Fibroblast of gingiva (primary cell): ENCODE results near the gene SCGB2B2.
A peak's percentile ranks its signal among the peaks of the same experiment; 100 is the strongest.
"Not testable (repeated sequence)": the region's sequence is repeated elsewhere in the genome, so short reads cannot be mapped to it uniquely, and the experiment has no call there.

Source experiments
- DNase-seq: peaks from one replicate; pipeline ENCODE4 v3.0.0-alpha.2; 2011; ENCODE audit warnings: low read depth

SCGB2B2 gene

DNA sequence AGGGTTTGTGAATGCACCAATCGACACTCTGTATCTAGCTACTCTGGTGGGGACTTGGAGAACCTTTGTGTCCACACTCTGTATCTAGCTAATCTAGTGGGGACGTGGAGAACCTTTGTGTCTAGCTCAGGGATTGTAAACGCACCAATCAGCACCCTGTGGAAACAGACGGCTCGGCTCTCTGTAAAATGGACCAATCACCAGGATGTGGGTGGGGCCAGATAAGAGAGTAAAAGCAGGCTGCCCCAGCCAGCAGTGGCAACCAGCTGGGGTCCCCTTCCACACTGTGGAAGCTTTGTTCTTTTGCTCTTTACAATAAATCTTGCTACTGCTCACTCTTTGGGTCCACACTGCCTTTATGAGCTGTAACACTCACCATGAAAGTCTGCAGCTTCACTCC lies 8.3 kb downstream of the SCGB2B2 start:
- DNase-seq: not testable (repeated sequence)

- DNase-seq: not testable (repeated sequence)
Measured at GRCh38 chr19:34668077-34668689, 8.8 kb downstream of the SCGB2B2 start.

- DNase-seq: peak; percentile 27
Measured at GRCh38 chr19:34667349-34668076, 9.4 kb downstream of the SCGB2B2 start.

- no peak for DNase-seq
Measured at GRCh38 chr19:34666958-34667265, 10.0 kb downstream of the SCGB2B2 start.

DNA sequence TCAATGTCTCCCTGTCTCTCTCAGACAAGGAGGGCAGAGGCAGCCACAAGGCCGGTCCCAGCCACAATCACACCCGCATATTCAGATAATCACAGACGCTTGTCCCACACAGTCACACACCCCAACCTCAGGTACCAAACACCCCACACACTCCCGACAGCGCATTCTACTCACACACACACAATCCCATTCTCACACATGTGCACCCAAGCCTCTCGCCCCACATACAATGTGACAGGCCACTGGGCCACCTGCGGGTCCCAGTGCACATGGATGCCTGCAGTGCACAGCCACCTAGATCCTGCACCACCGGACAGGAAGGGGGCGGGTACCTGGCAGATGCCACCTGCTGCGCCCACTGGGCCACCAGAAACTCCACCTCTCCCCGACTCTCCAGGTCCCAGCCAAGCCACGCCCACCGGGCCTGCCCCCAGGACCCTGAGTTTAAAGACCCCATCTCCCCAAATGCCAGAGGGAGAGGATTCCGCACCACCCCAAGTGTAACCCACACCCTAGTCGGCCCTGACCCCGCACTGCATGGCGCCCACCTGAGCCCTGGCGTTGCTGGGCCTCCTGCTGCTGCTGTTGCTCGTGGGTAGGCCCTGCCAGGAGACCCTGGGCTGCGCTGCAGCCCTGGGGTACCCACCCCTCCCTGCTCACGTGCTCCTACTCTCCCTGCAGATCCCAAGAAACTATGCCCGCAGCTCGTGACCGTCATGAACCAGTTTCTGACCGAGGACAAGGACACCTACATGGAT lies 10.6 kb downstream of the SCGB2B2 start:
- no peak for DNase-seq

GRCh38 chr19:34665275-34665674 lies 11.7 kb downstream of the SCGB2B2 start:
- DNase-seq: not testable (repeated sequence)

DNA sequence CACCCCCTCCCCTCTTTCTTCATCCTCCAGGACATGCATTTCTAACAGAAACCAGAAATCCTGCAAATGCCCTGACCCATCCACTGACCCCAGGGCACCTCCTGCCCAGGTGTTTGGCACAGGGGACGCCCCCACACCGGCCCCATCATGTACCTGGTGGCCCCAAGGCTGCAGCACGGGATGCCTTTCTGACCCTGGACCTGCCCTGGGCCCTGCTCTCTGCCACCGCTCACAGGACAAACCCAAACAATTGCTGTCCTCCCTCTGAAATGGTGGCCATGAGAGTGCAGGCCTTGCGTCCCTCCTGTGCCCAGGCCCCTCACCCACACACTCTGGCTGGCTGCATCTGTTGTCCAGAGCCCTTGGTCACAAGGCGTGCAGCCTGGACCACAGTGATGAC lies 12.1 kb downstream of the SCGB2B2 start:
- DNase-seq: no peak

- no peak for DNase-seq
Measured at GRCh38 chr19:34664168-34664567, 12.8 kb downstream of the SCGB2B2 start.

GRCh38 chr19:34662919-34663318 lies 14.0 kb downstream of the SCGB2B2 start:
- DNase-seq: no peak

DNA sequence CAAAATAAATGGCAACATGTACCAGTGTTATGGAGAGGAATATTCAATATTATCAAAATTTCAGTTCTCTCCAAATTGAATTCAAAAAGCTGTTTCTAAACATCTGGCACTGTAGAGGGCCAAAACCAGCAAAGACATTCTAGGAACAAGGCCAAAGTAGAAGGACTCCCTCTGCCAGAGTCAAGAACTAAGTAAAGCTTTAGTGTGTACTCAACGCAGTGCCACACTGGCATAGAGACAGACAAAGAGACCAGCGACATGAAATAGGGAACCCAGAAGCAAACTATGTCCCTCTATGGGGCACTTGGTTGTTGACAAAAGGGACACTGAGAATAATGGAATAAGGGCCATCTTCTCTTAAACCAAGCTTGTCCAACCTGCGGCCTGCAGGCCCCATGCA lies 15.6 kb downstream of the SCGB2B2 start:
- DNase-seq: no peak

GRCh38 chr19:34655651-34656050 lies 21.3 kb downstream of the SCGB2B2 start:
- DNase-seq: no peak

DNA sequence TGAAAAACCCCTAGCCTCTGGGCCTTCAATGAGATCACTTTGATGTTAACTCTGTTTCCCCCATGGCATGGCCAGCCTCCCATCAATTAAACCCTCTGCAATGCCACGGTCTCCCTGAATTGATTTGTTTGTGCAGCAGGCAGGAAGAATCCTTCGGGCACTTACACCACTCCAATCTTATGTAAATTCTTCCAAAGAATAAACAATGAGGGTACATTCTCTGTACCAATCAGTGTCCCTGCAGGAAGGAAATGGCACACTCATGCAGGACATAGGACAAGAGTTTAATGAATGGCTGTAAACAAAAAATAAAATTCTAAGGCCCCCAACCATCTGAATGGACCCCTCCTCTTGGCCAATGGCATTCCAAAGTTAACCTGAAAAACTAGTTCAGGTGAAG lies 22.2 kb downstream of the SCGB2B2 start:
- no peak for DNase-seq

DNA sequence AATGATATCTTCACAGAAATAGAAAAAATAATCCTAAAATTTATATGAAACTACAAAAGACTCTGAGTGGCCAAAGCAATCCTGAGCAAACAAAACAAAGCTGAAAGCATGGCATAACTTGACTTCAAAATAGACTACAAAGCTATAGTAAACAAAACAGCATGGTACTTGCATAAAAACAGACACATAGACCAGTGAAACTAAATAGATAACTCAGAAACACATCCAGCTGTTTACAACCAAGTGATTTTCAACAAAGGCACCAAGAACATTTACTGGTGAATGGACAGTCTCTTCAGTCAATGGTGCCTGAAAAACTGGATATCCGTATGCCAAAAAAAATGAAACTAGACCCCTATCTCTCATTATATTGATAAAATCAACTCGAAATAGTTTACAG lies 25.2 kb downstream of the SCGB2B2 start:
- DNase-seq: no peak

GRCh38 chr19:34649886-34650543 lies 26.9 kb downstream of the SCGB2B2 start:
- DNase-seq: no peak

GRCh38 chr19:34645551-34645950 lies 31.4 kb downstream of the SCGB2B2 start:
- DNase-seq: no peak

DNA sequence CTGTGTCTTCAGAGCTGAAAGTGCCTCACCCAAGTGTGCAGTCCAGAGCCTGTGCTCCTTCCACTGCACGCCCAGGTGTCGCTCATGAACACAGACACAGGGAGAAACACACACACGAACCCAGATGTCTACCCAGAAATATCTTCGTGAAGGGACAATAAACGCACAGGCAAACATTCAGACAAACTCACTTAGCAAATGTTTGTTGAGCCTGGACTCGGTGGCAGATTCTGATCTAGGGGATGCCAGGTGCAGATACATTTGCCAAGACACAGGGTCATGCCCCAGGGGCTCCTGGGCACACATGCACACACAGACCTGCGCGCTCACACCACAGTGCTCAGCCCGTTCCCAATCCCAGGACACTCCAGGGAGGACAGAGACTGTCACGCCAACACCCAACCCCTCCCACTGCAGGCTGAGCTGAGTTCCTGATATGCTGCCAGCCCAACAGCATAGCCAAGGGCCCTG lies 31.9 kb downstream of the SCGB2B2 start:
- no peak for DNase-seq

GRCh38 chr19:34642241-34642640 lies 34.7 kb downstream of the SCGB2B2 start:
- DNase-seq: no peak

DNA sequence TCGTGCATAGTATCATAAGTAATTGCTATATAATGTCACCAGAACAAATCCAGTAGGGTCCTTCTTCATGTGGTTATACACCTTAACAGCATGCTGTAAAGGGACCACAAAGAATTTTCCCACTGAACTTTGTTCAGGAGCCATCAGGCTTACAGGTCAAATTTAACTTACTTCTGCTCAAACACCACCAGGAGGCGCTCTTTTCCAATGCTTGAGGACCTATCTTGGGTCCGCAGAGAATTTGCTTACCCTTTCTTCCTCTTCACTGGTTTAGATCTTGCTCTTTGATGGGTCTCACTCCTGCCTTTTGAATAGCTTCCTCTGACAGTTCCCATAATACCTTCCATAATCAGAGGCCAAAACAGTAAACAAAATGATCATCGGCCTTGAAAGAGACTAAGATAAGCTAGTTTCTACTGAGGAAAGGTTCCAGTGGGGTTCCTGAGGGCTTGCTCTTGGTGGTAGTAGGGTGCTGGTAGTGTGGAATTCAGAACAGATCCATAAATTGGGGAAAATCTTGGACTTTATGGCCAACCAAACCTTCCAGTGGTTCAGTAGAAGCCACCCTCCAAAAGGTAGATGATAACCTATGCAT lies 37.4 kb downstream of the SCGB2B2 start:
- DNase-seq: peak; percentile 56

DNA sequence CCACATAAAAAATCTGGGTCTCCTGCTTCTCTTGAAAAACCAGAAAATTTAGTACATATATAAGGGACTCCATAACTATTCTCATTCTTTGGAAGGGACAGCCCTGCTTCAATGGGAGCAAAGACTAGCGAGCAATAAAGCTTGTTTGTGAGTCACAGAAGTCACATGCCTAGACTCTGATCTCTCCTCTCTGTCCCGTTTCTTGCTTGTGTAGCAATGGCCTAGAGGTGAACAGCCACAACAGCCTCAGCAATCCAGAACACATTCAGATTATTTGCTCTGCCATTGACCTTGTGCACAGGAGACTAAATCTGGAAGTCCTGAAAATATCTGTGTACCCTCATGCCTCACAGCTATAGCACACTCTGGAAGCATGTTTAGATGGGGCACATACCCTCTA lies 43.2 kb downstream of the SCGB2B2 start:
- no peak for DNase-seq
